Activated naive CD8-positive, alpha-beta T cell treated with anti-CD3 and anti-CD28 coated beads, Interleukin-2, amount 10 ng/mL, durations not matched to agents 7 days and 5 days (primary cell): ENCODE data around the gene HSD11B2. TPM values are rescaled to one million over a fixed set of nuclear protein-coding genes. Genes with fewer than 3 reads are reported as not detected.

Experiments used
- ATAC-seq: fragments of 150-1000 bp; cut with Tn5 transposase; one replicate; pipeline ENCODE4 v1.10.0; 2021; ENCODE audit warnings: low read depth, moderate library complexity
- POLR2A ChIA-PET: fragments of 350-600 bp; sonication (Branson Sonifier 250); formaldehyde crosslinking; loops from one replicate; lab custom pipeline; 2021; ENCODE audit warnings: antibody characterized with exemption; lab: Charles Lee
- DNase-seq: peaks from one replicate; pipeline ENCODE4 v3.0.0; 2021
- H3K27ac Mint-ChIP-seq: one replicate; pipeline ENCODE4 v1.8.0; 2022; ENCODE audit warnings: mild to moderate bottlenecking, mixed read lengths
- H3K27me3 Mint-ChIP-seq: one replicate; pipeline ENCODE4 v1.8.0; 2022; ENCODE audit warnings: mild to moderate bottlenecking, moderate library complexity, mixed read lengths
- H3K36me3 Mint-ChIP-seq: one replicate; pipeline ENCODE4 v1.8.0; 2021; ENCODE audit warnings: mild to moderate bottlenecking, mixed read lengths
- H3K4me1 Mint-ChIP-seq: one replicate; pipeline ENCODE4 v1.8.0; 2021; ENCODE audit warnings: mixed read lengths
- H3K4me3 Mint-ChIP-seq: one replicate; pipeline ENCODE4 v1.8.0; 2022; ENCODE audit warnings: mild to moderate bottlenecking, moderate library complexity, mixed read lengths
- H3K9me3 Mint-ChIP-seq: one replicate; pipeline ENCODE4 v1.8.0; 2021; ENCODE audit warnings: mixed read lengths
- total RNA-seq, 2 experiments: library from RNA; stranded (reverse); gene quantifications; one replicate each; pipeline ENCODE4 v1.2.3, GENCODE V29; 2021

HSD11B2 gene
- total RNA-seq, 2 experiments from 2014 or later: not detected

GRCh38 chr16:67449739-67450138 lies 18.8 kb downstream of the HSD11B2 start:
- ATAC-seq: no peak
- POLR2A ChIA-PET: no interaction called here
- Mint-ChIP-seq H3K36me3 (peaks cover 6% of the 10 kb centered on the region), H3K27ac (no peak overlapping the region), H3K9me3 (no peaks in the 10 kb centered on the region), H3K4me1 (no peaks in the 10 kb centered on the region), H3K27me3 (no peaks in the 10 kb centered on the region), H3K4me3 (no peak overlapping the region)
- no peak for DNase-seq

GRCh38 chr16:67451061-67451703 lies 20.3 kb downstream of the HSD11B2 start:
- POLR2A ChIA-PET: no interaction called here
- peaks cover 7% of the 10 kb centered on the region for H3K4me1 Mint-ChIP-seq
- peaks cover 6% of the 10 kb centered on the region for H3K36me3 Mint-ChIP-seq
- H3K27me3 Mint-ChIP-seq: no peaks in the 10 kb centered on the region
- peak overlapping the region; percentile 54 for H3K27ac Mint-ChIP-seq
- H3K9me3 Mint-ChIP-seq: no peaks in the 10 kb centered on the region
- ATAC-seq (no peak), DNase-seq (no peak)
- H3K4me3 Mint-ChIP-seq: no peak overlapping the region

GRCh38 chr16:67451704-67452435 lies 20.9 kb downstream of the HSD11B2 start:
- Mint-ChIP-seq H3K4me1 (peaks cover 13% of the 10 kb centered on the region), H3K27me3 (no peaks in the 10 kb centered on the region), H3K9me3 (no peaks in the 10 kb centered on the region), H3K27ac (no peak overlapping the region), H3K4me3 (no peak overlapping the region), H3K36me3 (peaks cover 3% of the 10 kb centered on the region)
- ATAC-seq: no peak
- POLR2A ChIA-PET: no interaction called here
- DNase-seq: no peak

GRCh38 chr16:67454104-67454503 lies 23.2 kb downstream of the HSD11B2 start:
- Mint-ChIP-seq H3K27me3 (no peaks in the 10 kb centered on the region), H3K4me1 (peaks cover 20% of the 10 kb centered on the region), H3K9me3 (no peaks in the 10 kb centered on the region), H3K36me3 (peaks cover 3% of the 10 kb centered on the region), H3K27ac (no peak overlapping the region), H3K4me3 (no peak overlapping the region)
- DNase-seq (no peak), ATAC-seq (no peak)
- POLR2A ChIA-PET: no interaction called here

GRCh38 chr16:67454852-67455251 lies 23.9 kb downstream of the HSD11B2 start:
- Mint-ChIP-seq H3K9me3 (no peaks in the 10 kb centered on the region), H3K4me1 (peaks cover 20% of the 10 kb centered on the region), H3K36me3 (peaks cover 3% of the 10 kb centered on the region), H3K27ac (no peak overlapping the region), H3K27me3 (no peaks in the 10 kb centered on the region), H3K4me3 (no peak overlapping the region)
- DNase-seq: no peak
- no peak for ATAC-seq
- POLR2A ChIA-PET: no interaction called here

- ATAC-seq (no peak), DNase-seq (no peak)
- no peaks in the 10 kb centered on the region for H3K9me3 Mint-ChIP-seq
- H3K27ac Mint-ChIP-seq: no peak overlapping the region
- H3K4me3 Mint-ChIP-seq: no peak overlapping the region
- H3K36me3 Mint-ChIP-seq: no peaks in the 10 kb centered on the region
- POLR2A ChIA-PET: interaction anchor here (0.9 kb wide), 1 partner anchor 24 kb away, joined by 4 read pairs; the partner anchor contains the start of gene ATP6V0D1
- peaks cover 20% of the 10 kb centered on the region for H3K4me1 Mint-ChIP-seq
- H3K27me3 Mint-ChIP-seq: no peaks in the 10 kb centered on the region
Observed at GRCh38 chr16:67456391-67457081, 25.6 kb downstream of the HSD11B2 start.

GRCh38 chr16:67457611-67458010 lies 26.7 kb downstream of the HSD11B2 start:
- Mint-ChIP-seq H3K4me1 (peaks cover 20% of the 10 kb centered on the region), H3K27me3 (no peaks in the 10 kb centered on the region), H3K27ac (peak overlapping the region; percentile 34), H3K36me3 (no peaks in the 10 kb centered on the region), H3K9me3 (no peaks in the 10 kb centered on the region), H3K4me3 (no peak overlapping the region)
- POLR2A ChIA-PET: no interaction called here
- ATAC-seq (no peak), DNase-seq (no peak)

- Mint-ChIP-seq H3K27ac (no peak overlapping the region), H3K4me3 (no peak overlapping the region), H3K27me3 (no peaks in the 10 kb centered on the region), H3K9me3 (no peaks in the 10 kb centered on the region), H3K4me1 (peaks cover 20% of the 10 kb centered on the region), H3K36me3 (no peaks in the 10 kb centered on the region)
- ATAC-seq (no peak), DNase-seq (no peak)
- POLR2A ChIA-PET: no interaction called here
Observed at GRCh38 chr16:67458121-67458641, 27.3 kb downstream of the HSD11B2 start.

- POLR2A ChIA-PET: no interaction called here
- no peak for ATAC-seq
- H3K4me3 Mint-ChIP-seq: no peak overlapping the region
- no peaks in the 10 kb centered on the region for H3K9me3 Mint-ChIP-seq
- H3K27me3 Mint-ChIP-seq: no peaks in the 10 kb centered on the region
- H3K36me3 Mint-ChIP-seq: no peaks in the 10 kb centered on the region
- H3K27ac Mint-ChIP-seq: no peak overlapping the region
- DNase-seq: no peak
- H3K4me1 Mint-ChIP-seq: peaks cover 20% of the 10 kb centered on the region
Observed at GRCh38 chr16:67459066-67459860, 28.3 kb downstream of the HSD11B2 start.

- Mint-ChIP-seq H3K9me3 (no peaks in the 10 kb centered on the region), H3K36me3 (no peaks in the 10 kb centered on the region), H3K4me3 (no peak overlapping the region), H3K27me3 (no peaks in the 10 kb centered on the region), H3K27ac (no peak overlapping the region), H3K4me1 (peaks cover 20% of the 10 kb centered on the region)
- DNase-seq: no peak
- ATAC-seq: no peak
- POLR2A ChIA-PET: no interaction called here
Observed at GRCh38 chr16:67459861-67460150, 28.9 kb downstream of the HSD11B2 start.

- POLR2A ChIA-PET: no interaction called here
- no peak overlapping the region for H3K4me3 Mint-ChIP-seq
- H3K27ac Mint-ChIP-seq: no peak overlapping the region
- peaks cover 20% of the 10 kb centered on the region for H3K4me1 Mint-ChIP-seq
- H3K9me3 Mint-ChIP-seq: no peaks in the 10 kb centered on the region
- DNase-seq (no peak), ATAC-seq (no peak)
- no peaks in the 10 kb centered on the region for H3K36me3 Mint-ChIP-seq
- no peaks in the 10 kb centered on the region for H3K27me3 Mint-ChIP-seq
Observed at GRCh38 chr16:67460168-67460567, 29.2 kb downstream of the HSD11B2 start.

- no peak for DNase-seq
- no peaks in the 10 kb centered on the region for H3K27me3 Mint-ChIP-seq
- no peaks in the 10 kb centered on the region for H3K36me3 Mint-ChIP-seq
- no peak for ATAC-seq
- POLR2A ChIA-PET: no interaction called here
- H3K4me1 Mint-ChIP-seq: peaks cover 20% of the 10 kb centered on the region
- no peaks in the 10 kb centered on the region for H3K9me3 Mint-ChIP-seq
- H3K4me3 Mint-ChIP-seq: no peak overlapping the region
- no peak overlapping the region for H3K27ac Mint-ChIP-seq
Observed at GRCh38 chr16:67460961-67461360, 30.0 kb downstream of the HSD11B2 start.

GRCh38 chr16:67461600-67462278 lies 30.8 kb downstream of the HSD11B2 start:
- Mint-ChIP-seq H3K36me3 (no peaks in the 10 kb centered on the region), H3K27ac (no peak overlapping the region), H3K27me3 (no peaks in the 10 kb centered on the region), H3K4me3 (no peak overlapping the region), H3K4me1 (peaks cover 13% of the 10 kb centered on the region), H3K9me3 (no peaks in the 10 kb centered on the region)
- ATAC-seq: no peak
- POLR2A ChIA-PET: no interaction called here
- no peak for DNase-seq
